GM12892 (cell line): ENCODE data around the gene IVNS1ABP.

Experiments used
- POLR2A ChIP-seq: IDR thresholded peaks from 2 replicates; pipeline ENCODE4 v1.6.1; 2011; ENCODE audit warnings: low read depth, low read length, control low read depth
- POLR2AphosphoS5 ChIP-seq: IDR thresholded peaks from 2 replicates; pipeline ENCODE4 v1.6.1; 2011; ENCODE audit warnings: low read depth, low read length, control low read depth
- TAF1 ChIP-seq: IDR thresholded peaks from 2 replicates; pipeline ENCODE4 v1.6.1; 2011; ENCODE audit warnings: low read depth, mild to moderate bottlenecking, control low read depth, low read length, borderline replicate concordance

DNA sequence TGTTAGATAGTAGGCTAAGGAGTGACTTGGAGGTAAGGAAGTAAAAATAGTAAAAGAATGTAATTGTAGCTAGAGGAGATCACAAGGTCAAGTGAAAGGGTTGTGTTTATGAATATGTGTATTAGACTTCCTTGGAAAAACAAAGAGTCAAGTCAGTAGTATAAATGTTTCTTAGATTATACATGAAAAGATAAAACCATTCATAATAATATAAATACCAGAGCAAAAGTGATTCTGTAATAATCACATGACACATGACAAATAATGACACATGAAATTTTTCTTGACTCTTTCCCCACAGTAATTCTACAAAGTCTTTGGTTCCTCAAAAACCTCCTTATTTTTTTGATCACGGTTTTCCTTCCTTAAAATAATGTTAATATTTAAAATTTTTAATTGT, 56.4 kb downstream of the IVNS1ABP start:
- TF ChIP-seq TAF1 (no peak), POLR2AphosphoS5 (no peak), POLR2A (no peak)
